Kidney tubule cell (primary cell): ENCODE results near the gene EIF2A.

Source experiments
- DNase-seq: peaks from one replicate; pipeline ENCODE4 v3.0.0-alpha.2; 2018; ENCODE audit warnings: low spot score

EIF2A gene

DNA sequence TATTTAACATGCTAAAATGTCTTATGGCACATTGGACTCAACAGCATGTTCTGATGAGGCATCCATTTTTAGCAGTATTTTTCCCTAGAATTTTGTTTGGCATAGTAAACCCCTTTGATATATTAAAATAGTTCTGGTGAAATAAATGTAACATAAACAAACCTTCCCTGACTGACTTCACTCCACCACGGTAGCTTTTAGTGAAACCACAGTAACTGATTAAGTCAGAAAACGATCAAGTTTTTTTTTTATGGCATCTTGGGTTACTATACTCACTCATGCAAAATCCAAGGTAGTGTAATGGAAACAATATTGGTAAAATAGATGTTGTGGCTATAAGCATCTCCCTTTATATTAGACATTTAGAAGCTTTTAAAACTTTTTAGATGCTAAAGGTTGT lies 3.1 kb upstream of the EIF2A start:
- DNase-seq = no peak

DNA sequence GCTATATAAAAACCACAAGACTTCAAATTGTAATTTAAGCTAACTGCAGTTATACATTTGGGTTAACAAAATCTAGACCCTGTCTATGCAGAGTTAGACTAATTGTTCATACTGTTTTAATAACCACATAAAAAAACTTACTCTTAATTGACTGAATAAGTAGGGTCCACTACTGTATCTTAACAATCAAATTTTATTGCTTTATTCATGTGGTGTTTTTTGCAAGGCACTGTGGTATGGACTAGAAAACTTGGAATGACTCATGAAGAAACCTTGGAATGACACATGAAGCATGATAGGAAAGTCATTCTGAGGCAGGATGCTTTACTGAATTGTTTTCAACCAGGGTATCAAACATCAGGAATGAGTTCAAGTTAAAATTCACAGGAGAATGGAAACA lies 2.5 kb upstream of the EIF2A start:
- peak; percentile 76 for DNase-seq

DNA sequence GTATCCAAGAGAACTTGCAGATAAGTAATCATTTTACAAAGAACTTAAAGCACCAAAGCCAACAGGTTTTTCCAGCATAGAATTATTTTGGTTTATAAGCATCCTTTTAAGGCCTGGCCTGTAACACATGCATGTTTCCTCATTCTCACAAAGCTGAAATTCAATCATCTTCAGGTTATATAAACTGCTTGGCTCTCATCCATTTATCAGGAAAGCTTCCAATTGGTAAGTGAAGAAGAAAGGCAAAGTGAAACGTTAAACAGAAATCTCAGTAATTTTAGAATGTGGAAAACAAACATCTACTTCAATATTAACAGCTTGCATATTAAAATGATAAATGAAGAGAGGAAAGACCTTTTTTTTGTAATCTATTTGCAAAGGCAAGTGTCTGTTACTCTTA lies 1.9 kb upstream of the EIF2A start:
- DNase-seq = peak; percentile 6

DNA sequence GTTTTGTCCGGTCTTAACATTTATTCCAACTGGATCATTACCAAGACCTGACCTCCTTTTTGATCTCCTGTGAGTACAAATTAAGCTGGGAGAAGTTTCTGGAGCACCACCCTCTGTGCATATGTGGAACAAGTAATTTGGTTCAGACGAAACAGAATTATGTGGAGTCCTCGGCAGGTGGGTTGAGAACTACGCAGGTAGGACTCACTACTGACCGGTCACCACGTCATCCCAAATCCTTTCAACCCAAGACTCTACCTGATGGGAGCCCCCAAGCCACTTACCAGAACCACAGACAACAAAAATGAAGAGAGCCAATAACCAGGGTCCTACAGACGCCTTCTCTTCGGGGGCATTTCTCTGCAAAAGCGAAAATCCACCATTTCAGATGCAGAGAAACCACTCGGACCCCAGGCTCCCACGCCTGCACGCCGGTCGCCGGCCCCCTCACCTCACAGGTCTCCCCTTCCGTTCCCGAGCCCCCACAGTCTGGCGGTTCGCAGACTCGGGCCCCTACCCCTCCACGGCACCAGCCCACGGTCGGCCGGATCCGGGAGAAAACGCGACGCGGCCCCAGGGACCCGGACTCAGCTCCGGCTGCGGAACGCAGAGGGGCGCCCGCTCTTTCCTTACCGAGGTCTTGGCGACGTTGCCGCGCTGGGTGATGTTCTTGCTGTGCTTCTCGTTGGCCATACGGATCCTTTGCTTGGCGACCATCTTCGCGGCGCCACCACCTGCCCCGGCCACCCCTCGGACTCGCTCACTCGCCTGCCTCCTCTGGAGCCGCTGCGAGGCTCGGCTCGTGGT lies 965 bp upstream of the EIF2A start:
- DNase-seq = peak; percentile 28

- DNase-seq = no peak
Measured at GRCh38 chr3:150547045-150547741, 606 bp downstream of the EIF2A start.

DNA sequence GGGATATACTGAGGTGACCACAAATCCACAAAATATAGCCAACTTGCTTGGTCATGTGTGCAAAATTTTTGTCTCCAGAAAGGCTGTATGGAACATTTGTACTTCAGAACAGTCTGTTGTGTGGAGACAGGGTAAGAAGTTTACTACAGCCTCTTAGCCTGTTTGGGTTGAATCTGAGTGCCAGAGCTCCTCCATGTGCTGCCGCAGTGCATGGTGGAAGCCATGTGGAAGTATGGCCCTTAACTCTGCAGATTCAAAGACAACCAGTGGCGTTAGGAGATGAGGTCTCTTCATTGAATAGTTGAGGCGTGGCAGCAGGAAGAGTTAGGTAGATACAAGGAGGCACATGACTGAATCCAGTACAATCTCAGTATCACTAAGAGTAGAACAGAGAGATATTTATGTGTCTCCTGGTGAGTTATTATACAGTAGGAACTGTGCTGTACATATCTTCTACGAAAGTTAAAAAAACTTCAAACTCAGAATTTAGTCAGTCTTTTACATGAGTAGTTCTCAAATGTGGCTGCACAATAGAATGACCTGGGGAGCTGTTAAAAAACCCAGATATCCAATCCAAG lies 9.4 kb downstream of the EIF2A start:
- DNase-seq = no peak

DNA sequence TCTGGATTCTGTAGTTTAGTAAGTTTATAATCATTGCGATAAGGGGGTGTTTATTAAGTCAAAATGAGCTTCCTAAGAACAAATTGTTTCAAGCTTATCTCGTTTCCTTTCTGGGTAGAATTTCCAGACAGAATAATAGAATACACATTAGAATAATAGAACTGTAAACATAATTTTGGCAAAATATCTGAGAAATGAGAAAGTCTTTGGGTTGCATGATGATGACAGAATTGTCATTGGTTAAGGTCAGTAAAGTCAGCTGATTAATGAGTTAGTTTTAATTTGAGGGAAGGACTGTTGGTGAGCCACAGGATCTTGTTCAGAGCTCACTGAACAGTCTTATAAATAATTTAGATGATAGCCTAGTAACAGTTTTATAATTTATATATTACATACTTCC lies 10.2 kb downstream of the EIF2A start:
- DNase-seq = no peak

DNA sequence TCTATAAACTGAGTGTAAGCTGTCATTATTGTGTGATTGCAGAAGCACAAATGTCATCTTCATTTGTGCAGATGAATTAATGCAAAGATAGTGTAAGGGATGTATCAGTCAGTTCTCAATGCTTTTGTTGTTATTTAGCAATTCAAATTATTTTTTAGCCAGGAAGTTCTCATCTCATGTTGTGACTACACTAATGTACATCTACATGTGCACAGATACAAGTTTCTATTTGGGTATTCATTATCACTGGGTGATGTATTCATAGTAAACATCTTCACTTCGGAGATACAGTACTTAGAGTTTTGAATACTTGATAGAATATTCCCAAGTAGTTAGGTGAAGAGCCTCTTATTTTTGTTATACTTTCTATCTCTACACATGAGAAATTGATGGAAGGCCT lies 11.1 kb downstream of the EIF2A start:
- no peak for DNase-seq

DNA sequence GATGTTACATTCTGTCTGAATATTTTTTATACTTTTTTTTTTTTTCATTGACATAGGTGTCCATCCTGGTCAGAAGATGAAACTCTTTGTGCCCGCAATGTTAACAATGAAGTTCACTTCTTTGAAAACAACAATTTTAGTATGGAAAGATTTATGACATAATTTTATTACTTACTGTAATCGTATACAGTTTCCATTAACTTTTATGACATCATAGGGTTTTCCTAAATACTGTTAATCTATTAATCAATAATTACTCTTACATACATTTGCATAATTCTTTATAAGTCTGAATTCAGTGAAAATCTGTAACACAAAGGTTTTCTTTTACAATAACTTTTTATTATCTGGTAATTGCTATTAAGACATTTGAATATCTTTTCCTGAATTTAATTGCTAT lies 17.7 kb downstream of the EIF2A start:
- no peak for DNase-seq

DNA sequence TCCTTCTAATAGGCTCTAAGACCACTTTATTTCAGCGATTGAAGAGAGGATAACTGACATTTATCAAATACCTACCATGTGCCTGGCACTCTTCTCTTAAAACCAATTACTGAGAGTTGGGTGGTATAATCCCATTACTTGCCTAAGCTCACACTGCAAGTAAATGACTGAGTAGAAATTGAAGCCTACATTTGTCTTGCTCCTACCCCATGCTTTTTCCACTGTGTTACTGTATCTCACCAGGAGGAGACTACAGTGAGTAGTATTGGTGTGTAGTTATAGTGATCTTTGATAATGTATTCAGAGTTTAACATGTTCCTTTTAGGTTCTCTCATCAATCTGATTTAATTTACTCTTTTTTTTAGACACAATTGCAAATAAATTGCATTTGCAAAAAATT lies 20.7 kb downstream of the EIF2A start:
- no peak for DNase-seq

- DNase-seq = no peak
Measured at GRCh38 chr3:150577855-150578254, 31.3 kb downstream of the EIF2A start.

GRCh38 chr3:150581174-150581573 lies 34.6 kb downstream of the EIF2A start:
- DNase-seq = no peak

DNA sequence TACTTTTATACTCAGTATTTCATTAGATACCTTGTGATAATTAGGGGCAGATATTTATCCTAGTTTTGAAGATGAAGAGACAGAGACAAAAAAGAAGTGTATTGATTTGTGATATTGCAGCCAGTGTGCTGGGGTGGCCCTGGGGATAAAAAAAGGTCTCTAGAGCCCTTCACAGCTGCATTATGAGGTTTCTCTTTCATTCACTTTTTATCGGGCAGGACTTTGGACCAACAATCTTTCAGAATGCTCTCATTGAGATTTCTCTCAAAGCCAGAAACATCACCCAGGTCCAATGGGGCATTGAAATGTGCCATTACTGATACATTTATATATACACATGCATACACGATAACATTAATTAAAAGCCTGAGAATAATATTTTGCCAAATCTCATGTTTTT lies 36.0 kb downstream of the EIF2A start:
- no peak for DNase-seq

GRCh38 chr3:150583028-150583427 lies 36.4 kb downstream of the EIF2A start:
- no peak for DNase-seq

DNA sequence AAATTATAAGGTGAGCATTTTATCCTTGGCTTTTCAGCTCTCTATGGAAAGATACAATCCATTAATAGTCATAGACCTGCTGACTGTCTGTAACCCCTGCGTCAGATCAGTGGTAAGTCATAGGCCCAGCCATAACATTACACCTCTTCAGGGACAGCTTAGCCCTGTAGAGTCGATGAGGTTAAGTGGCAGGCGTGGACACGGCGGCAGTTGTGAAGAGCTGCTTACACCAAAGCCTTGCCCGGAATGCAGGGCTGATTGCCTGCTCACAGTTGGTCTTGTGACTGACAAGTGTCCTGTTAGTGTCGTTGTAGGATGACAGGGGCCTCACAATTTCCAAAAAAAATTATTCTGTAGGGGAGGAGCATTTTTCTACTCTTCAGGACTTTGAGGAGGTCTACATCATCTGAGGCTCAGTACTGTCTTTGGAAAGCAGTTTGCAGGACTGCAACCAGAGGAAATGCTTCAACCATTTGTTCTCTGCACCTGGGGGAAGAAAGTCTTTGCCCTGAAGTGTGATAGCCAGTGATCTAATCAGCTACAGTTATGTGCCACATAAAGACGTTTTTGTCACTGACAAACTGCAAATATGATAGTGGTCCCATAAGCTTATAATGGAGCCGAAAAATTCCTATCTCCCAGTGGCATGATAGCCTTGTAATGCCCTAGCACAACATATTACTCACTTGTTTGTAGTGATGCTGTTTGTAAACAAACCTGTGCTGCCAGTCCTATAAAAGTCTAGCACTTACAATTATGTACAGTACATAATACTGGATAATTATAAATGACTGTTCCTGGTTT lies 41.6 kb downstream of the EIF2A start:
- DNase-seq = no peak

GRCh38 chr3:150589759-150590158 lies 43.2 kb downstream of the EIF2A start:
- DNase-seq = no peak

DNA sequence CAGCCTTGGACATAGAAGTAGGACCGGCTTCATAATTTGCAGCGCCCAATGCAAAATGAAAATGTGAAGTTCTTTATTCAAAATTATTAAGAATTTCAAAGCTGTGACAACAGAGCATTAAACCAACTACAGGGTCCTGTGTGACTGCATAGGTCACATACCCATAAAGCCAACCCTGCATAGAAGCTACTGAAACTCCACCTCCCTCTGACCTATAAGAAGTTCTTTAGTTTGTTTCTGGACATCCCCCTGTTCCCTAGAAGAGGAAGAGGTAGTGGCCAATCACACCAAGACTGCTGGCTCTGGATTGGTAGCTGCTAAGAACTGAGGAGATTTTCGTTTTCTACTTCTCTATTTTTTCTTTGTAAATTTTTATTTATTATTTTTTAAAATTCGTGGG lies 47.6 kb downstream of the EIF2A start:
- no peak for DNase-seq

- DNase-seq = no peak
Measured at GRCh38 chr3:150597646-150598045, 51.1 kb downstream of the EIF2A start.

GRCh38 chr3:150599611-150600297 lies 53.2 kb downstream of the EIF2A start:
- DNase-seq = peak; percentile 89

DNA sequence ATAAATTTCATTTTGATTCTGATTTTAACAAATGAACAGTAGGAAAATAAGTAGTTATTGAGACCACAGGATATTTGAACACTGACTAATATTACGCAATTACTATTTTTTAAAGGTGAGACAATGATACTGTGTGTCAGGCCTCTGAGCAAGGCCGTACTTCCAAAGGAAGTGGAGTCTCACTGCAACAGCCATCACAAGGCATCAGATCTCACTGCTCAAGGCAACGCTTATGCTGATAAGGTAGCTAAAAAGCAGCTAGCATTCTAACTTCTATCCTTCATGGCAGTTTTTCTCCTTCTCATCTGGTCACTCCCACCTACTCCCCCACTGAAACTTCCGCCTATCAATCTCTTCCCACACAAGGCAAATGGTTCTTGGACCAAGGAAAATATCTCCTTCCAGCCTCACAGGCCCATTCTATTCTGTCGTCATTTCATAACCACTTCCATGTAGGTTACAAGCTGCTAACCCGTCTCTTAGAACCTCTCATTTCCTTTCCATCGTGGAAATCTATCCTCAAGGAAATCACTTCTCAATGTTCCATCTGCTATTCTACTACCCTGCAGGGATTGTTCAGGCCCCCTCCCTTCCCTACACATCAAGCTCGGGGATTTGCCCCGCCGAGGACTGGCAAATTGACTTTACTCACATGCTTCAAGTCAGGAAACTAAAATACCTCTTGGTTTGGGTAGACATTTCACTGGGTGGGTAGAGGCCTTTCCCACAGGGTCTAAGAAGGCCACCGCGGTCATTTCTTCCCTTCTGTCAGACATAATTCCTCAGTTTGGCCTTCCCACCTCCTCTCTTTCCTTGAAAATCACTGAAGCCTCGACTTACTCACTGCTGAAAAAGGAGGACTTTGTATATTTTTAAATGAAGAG lies 54.3 kb downstream of the EIF2A start:
- DNase-seq = peak; percentile 56
